ENCODE results near the gene ZMYND19.
"Not testable (repeated sequence)": the region's sequence is repeated elsewhere in the genome, so short reads cannot be mapped to it uniquely, and the experiment has no call there.

ZMYND19 gene

DNA sequence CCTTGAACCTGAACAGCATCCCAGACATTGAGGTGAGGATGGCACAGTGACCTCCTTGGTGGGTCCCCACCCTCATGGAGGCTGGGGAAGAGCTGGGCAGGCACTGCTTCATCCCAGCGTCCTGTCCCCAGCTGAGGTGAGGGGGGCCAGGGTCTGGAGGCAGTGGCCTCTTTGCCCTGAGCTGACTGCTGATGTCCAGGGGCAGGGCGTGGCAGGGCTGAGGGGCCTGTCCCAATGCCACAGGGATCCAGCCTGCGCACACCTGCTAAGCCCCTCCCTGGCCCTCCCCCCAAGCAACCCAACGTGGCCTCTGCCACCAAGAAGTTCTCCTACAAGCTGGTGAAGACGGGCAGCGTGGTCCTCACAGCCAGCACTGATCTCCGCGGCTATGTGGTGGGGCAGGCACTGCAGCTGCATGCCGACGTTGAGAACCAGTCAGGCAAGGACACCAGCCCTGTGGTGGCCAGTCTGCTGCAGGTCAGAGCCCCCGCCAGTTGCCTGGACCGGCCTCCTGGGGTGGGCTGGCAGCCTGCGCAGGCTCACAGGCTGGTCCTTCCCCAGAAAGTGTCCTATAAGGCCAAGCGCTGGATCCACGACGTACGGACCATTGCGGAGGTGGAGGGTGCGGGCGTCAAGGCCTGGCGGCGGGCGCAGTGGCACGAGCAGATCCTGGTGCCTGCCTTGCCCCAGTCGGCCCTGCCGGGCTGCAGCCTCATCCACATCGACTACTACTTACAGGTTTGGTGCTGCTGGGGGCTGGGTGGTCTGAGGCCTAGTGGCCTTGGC, 23.6 kb upstream of the ZMYND19 start:
- DNase-seq = no peak

DNA sequence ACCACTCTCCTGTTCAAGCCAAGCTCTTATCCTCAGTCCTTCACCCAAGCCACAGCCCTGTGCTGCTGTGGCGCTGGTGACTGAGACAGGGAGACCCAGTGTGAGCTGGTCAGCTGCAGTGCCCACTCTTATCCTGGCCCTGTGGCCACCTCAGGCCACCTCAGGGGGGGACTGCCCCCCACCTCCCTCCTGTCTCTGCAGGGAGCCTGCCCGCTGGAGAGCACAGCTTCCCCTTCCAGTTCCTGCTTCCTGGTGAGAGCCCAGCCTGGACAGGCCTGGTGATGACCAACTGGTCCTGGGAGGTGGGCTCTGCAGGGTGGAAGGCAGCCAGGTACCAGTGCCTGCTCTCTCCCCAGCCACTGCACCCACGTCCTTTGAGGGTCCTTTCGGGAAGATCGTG, 22.9 kb upstream of the ZMYND19 start:
- no peak for DNase-seq

DNA sequence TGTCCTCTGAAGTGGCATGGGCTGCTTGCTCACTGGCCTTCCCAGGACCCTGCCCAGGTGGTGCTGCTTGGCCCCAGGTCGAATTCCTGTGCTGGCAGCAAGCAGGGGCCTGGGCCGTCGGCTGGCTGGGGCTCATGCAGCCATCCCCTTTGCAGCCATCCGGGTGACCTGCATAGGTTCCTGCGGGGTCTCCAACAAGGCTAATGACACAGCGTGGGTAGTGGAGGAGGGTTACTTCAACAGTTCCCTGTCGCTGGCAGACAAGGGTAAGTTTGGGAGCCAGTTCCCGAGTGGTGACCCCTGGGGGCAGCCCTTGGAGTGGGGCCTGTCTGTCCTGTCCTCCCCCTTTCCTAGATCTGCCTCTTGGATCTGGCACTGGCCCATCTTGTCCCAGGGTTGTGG, 22.4 kb upstream of the ZMYND19 start:
- no peak for DNase-seq

DNA sequence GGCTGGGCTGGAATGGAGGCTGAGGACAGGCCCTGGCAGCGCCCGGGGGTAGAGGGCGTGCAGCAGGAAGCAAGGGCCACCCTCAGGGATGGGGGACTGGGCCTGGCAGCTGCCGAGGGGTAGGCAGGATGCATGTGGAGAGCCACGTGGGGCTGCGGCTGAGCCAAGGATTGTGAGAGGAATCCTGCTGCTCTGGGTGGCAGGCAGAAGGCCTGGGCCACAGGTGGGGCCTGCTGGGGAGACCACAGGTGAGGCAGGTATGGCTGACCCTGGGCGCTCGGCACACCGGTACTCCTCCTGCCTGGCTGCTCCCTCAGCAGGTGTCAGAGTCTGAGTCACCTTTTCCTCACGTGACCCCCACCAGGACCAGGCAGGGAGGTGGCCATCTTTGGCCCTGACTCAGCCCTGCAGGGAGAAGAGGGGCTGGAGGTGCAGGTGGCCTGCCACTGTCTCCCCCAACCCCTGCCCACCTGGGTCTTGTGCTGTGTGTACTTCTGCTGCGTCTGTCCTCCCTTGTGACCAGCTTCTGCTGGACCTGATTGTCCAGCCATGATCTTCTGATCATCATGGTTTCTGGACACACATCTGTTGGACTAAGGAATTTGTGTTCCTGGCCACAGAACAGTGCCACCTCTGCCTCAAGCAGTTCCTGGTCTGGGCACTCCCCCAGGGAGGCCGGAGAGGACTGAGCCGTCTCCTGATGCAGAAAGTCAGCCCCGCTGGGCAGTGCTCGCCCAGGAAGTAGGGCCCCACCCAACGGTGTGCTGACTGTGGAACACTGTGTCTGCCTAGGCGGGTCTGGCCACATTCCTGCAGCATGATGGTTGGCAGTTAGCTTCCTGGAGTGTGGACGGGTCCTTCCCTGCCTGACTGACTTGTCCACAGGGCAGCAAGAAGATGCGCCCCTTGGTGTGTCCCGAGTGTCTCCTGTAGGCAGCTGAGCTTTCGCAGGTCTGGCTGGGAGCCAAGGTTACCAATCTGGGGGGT, 21.6 kb upstream of the ZMYND19 start:
- DNase-seq = no peak

DNA sequence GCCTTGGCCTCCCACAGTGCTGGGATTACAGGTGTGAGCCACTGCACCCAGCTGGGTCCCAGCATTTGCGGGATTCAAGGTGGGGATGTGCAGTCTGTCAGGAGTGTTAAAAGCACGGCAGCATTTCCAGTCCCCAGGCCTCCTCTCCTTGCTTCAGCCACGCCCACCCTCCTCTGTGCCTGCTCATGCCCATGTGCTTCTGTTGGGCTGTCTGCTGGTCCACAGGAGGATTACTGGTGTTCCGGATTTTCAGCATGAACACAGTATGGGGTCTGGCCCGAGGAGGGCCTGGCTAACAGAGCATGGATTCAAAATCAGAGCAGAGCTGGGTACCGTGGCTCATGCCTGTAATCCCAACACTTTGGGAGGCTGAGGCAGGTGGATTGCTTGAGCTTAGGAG, 20.6 kb upstream of the ZMYND19 start:
- DNase-seq = no peak

DNA sequence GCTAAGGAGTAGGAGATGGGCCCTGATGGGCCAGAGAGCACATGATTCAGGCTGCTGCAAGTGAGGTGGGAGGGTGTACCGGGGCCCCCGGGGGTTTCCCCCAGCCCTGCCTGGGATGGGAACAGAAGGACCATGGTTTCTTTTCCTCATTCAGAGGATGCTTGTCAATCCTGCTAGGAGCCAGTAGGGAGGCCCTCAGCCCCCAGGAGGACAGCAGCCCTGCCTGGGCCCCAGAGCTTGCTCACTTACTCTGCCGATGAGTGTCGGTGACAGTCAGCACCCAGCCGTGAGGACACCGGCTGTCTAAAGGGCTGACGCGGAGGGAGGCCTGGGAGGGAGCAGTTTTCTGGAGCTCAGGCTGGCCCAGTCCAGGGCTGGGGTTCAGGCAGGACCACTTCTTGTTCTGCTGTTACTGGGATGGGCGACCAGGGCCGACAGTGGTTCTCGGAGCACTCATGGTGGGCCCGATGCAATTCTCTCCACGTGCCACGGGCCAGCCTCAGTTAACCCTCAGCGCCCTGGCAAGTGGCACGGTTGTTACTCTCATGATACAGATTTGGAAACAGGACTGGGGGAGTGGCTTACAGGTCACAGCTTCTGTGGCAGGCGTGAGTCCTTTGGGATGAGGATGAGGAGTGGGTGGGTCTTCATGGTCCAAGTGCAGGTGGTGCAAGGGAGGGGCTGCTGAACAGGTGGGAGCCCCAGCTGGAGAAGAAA, 17.0 kb upstream of the ZMYND19 start:
- no peak for DNase-seq

DNA sequence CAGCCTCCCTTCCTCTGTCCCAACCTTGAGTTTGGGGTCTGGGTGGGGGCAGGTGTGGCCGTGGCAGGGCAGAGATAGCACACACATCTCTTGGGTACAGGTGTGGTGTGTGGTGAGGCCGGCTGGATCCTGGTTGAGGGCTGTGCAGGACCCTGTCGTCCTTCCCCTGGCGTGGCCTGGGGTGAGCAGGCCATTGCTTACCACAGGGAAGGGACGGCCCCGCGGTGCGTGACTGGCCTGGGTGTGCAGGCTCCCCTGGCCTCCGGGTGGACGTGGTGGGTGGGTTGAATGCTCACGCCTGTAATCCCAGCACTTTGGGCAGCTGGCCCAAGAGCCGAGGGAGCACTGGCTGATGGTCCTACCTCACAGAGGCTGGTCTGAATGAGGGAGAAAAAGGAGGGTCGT, 16.4 kb upstream of the ZMYND19 start:
- no peak for DNase-seq

DNA sequence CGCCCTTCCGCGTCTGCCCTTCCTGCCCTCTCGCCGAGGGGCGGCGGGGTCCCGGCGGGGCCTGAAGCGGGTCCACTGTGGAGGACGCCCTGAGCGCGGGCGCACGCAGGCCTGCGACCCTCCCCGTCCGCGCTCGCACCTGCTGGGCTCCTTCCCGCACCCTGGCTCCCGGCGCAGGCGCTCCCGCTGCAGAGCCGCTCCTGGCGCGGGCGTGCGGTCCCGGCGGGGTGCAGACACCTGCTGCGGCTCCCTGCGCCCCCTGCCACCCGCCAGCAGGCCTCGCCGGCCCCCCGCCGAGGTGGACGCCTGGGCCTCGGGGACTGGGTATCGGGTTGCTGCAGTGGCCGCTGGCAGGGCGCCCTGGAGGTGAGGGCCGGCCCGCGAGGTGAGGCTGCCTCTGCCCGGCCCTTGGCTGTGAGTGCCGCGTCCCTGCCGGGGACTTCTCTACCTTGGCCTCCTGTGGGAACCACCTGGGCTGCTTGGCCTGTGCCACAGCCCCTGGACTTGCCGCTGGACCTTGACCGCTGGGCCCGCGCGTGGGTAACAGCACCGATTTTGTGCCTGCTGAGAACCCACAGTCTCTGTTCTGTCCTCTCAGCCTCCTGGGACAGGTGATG, 15.8 kb upstream of the ZMYND19 start:
- no peak for DNase-seq

DNA sequence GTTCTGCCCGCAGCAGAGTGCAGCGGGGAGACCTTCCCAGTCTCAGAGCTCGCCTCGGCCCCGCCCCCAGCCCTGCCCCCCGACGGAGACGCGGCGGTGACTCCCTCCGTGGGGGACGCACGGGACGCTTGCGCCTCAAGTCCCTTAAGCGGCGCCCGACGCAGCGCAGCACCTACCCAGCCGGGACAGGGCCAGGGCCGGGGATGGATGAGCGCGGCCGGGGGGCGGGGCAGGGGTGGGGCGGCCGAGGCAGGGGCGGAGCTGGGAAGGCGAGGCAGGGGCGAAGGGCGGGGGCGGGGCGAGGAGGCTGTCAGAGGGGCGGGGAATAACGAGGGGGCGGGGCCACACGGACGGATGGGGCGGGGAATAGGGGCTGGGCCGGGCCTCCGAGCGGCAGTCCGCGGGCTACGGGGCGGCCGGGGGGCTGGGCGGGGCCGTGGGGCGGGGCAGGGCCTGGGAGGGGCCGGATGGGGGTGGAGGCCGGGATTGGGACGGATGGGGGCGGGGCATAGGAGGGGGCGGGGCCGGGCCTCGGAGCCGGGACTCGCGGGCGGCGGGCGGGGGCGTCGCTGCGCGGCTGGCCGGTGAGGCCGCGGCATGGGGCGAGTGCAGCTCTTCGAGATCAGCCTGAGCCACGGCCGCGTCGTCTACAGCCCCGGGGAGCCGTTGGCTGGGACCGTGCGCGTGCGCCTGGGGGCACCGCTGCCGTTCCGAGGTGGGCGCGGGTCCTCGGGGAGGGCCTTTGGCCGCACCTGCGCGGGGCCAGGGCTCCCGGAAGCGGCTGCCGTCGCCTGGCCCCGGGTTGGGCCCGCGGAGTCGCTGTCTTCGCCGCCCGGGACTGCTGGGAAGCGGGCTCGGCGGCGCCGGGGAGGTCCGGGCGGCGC, 15.1 kb upstream of the ZMYND19 start, which contains the start of gene ARRDC1:
TSS of gene ARRDC1 (plus strand) at position 566 of the 884 bp plus-strand sequence. CDS start at position 598, 32 bp downstream.
- DNase-seq = peak; percentile 94

DNA sequence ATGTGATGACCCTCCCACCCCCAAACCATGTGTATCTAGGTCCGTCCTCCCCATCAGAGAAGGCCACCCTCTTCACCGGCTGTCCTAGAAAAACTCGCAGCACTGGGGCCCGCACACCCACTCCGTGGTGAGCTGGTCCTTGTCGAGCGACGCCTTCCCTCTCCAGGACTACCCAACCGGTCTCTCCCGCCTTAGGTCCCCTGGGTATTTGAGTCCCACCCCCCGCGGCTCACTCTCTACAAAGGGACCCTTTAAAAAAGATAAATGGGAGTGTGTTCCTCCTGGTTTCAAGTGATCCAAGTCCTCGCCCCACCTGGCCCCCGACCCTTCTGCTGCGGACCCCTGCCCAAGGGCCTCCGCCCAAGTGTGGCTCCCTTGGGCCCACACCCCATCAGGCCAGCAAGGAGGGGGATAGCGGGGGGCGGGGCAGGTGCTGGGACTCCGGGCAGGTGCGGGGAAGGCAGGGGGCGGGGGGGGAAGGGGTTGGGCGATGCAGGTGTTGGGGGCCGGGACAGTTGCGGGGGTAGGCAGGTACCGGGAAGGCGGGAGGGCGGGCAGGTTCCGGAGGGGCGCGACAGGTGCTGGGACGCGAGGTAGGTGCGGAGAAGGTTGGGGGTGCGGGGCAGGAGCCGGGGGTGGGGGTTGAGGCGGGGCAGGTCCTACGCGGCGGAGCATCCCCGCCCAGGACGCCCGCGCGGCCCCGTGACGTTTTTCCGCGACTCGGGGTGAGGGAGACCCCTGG, 14.2 kb upstream of the ZMYND19 start:
- no peak for DNase-seq

DNA sequence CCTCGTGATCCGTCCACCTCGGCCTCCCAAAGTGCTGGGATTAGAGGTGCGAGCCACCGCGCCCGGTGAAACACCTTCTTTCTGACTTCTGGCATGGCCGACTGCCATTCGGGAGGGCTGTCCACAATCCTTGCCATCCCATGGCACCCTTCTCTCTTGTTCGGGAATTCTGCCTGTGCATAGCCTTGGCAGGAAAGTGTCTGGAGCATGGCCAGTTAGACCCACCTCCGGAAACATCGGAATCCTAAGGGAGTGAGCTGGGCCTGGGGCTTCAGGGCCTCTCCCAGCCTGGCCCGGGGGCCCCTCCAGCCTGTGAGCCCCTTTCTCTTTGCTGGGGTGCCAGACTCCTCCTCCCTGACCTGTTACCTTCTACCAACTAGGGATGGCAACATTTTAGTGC, 13.6 kb upstream of the ZMYND19 start:
- DNase-seq = no peak

DNA sequence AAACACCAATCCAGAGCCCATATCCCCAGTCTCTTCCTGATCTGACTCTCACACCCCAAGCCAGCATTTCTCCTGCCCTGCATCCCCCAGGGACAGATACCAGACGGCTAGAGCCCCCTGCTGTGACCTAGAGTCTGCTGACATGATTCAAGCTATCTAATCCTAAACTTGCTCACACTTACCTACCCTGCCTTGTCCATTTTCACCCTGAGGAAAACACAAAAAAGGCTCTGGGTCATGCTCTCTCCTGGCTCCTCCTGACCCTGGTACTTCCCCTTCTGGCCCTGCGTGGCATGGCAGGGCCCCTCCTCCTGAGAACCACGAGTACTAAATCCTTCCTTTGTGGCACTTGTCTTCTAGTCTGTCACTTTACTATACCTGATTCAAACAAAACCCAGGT, 12.3 kb upstream of the ZMYND19 start:
- no peak for DNase-seq

DNA sequence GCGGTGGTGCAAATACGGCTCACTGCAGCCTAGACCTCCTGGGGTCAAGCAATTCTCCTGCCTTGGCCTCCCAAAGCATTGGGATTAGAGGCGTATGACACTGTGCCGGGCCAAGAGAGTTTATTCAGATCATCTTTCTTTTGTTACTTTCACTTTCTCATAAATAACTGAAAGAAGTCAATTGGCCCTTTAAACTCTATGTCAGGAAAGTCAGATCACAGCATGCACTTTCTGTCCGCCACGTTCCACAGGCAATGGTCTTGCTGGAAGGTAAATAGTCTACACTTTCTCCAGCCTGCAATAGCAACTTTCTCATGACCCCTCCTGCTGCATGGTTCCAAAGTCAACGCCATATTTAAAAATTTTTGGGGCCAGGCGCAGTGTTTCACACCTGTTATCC, 8.6 kb upstream of the ZMYND19 start:
- no peak for DNase-seq

DNA sequence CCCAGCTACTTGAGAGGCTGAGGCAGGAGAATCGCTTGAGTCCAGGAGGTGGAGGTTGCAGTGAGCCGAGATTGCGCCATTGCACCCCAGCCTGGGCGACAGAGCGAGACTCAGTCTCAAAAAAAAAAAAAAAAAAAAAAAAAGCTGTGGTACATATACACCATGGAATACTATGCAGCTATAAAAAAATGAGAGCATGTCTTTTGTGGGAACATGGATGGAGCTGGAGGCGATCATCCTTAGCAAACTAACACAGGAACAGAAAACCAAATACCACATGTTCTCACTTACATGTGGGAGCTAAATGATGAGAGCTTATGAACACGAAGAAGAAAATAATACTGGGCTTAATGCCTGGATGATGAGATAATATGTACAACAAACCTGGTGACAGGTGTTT, 6.3 kb upstream of the ZMYND19 start:
- DNase-seq = not testable (repeated sequence)

DNA sequence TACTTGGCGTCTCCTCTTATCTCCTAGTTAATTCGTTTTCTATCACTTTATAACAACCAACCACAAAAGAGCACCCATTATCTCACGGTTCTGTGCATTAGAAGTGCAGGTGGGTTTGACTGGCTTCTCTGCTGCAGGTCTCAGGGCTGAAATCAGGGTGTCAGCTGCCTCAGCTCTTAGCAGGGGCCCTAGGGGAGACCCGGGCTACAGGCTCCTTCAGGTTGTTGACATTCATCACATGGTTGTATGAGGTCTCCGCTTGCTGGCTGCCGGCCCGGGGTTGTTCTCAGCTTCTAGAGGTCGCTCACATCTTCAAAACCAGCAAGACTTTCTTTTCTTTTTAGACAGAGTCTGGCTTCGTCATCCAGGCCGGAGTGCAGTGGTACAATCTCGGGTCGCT, 2.9 kb upstream of the ZMYND19 start:
- no peak for DNase-seq

DNA sequence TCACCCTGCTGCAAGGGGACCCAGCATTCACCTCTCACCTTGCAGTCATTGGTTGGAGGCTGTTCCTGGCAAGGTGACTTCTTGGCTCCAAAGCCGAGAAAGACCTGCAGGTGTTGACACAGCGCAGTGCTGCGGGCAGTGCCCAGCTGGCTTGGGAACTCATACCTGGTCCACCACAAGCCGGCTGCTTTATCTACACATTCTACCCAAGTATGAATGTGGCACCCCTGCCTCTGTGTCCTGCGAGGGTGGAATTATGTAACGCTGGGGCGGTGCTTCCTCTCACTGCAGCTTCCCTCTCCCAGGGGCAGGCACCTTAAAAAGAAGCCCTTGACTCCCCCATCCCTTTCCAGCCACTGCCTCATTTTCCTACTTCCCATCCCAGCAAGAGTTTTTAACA, 2.5 kb upstream of the ZMYND19 start:
- DNase-seq = no peak

DNA sequence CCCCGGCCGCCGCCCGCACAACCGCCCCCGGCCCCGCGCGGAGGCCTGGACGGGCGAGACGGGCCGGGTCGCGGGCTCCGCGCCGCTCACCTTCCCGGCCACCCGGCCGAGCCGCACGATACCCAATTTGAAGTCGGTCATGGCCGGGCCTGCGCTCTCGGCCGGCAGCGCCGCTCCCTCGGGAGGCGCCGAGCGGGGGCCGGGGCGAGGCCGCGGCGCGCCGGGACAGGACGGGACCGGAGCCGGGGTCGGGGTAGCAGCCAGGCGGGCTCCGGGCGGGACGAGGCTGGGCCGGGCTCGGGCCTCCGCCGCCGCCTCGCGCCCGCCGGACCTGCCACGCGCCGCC, 216 bp downstream of the ZMYND19 start:
- DNase-seq = no peak

DNA sequence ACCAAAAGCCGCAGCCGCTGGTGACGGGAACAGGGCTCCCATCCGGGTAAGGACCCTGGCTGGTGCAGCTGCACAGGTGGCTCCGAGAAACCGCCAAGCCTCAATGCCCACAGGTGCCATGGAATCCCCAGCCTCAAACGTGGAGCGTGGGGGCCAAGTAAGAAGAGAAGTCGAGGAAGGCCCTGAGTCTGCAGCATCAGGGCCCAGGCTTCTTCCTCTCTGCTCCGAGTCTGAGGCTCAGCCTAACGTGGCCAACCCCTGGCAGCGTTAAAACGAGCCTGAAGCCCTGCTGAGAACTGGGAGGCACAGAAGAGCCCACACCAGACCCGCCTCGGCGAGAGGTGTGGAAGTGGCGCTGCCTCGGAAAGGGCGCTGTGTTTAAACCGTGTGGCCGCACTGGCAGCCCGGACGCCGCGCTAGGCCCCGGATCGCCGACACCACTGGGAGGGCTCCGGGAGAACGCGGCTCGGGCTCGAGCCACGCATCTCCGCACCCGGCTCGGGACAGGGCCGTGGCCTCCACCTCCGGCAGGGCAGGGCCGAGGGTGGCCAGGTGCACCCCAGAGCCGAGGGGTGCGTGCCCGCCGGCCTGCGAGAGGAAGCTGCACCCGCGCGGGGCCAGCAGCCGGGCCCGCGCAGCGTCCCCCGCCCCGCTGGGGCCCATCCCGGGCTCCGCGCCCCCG, 730 bp downstream of the ZMYND19 start:
- no peak for DNase-seq

DNA sequence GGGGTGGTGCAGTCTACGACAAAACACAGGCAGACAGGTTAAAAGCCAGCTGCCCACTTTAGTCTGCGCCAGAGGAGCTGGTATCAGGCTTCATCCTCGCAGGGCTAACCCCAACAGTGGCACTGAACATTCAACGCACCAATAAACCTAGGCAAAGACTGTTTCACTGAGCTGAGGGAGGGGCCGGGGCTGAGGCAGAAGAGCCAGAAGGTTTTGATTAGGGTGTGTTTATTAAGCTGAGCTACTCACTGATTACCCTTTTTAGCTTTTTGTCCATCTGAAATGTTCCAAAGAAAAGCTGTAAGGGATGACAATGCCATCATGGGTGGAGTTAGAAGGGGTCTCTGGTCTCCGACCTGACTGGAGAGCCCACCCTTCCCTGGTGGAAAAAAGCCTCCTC, 1.4 kb downstream of the ZMYND19 start:
- no peak for DNase-seq

DNA sequence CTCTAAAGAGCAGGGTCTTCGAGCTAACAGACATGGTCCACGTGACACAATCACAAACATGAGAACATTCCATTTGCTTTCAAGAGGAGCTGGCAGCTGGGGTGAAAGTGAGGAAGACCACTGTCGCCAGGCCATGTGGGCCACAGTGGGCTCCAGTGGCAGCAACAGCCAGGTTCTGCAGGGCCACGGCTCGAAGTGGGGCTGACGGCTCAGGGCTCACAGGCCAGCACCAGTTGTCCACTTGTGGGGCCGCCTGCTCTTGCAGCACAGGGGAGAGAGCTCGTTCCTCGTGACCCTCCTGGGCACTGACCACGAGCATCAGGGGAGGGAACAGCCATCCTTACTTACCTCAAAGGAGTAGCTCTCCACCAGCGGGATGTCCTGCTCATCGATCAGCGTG, 2.0 kb downstream of the ZMYND19 start:
- DNase-seq = no peak

DNA sequence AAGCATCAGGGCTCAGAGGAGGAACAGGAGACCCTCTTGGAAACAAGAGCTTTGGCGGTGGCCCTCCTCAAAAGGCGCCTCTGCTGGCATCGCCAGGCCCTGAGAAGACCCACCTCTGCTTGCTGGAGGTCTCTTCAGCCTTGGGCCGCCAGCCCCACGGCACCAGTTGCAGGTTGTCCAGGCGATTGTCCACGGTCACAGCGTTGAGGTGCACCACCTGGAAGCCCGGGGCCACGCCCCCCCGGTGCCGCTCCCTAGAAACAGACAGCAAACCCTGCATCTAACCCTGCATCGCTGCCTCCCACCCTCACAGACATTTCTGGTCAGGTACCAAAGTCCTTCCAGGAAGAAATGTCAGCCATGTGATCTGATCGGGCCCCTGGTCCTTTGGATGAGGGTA, 3.5 kb downstream of the ZMYND19 start:
- no peak for DNase-seq
